Omental fat pad (tissue), 4 donors: ENCODE results near the gene HOXA13. TPM values are rescaled to one million over a fixed set of nuclear protein-coding genes. Genes with fewer than 3 reads are reported as not detected.

Experiments used
- ATAC-seq: fragments of 150-250 bp; one replicate; pipeline ENCODE4 v1.9.1; 2016; ENCODE audit warnings: mild to moderate bottlenecking, moderate library complexity; ENCODE audit not compliant: low FRiP score
- DNase-seq: peaks from one replicate; pipeline ENCODE4 v3.0.0-alpha.2; 2019; ENCODE audit warnings: low spot score
- CTCF ChIP-seq, 3 donors: fragments of 450-650 bp; IDR thresholded peaks; one replicate each; pipeline ENCODE4 v1.5.1; 2016 to 2017; ENCODE audit warnings: antibody characterized with exemption in 3 of 3, mild to moderate bottlenecking in 3 of 3, moderate library complexity in 2 of 3
- total RNA-seq, 4 donors: library from RNA; depleted of rRNA; stranded (reverse); fragments of >200 nt; gene quantifications; one replicate each; pipeline ENCODE4 v1.1.0, GENCODE V29; 2016

The HOXA13 gene
- total RNA-seq, 4 donors from 2014 or later = not detected

- DNase-seq (no peak), ATAC-seq (no peak)
Observed at GRCh38 chr7:27164367-27165088, 35.4 kb downstream of the HOXA13 start.

GRCh38 chr7:27164045-27164366, 35.9 kb downstream of the HOXA13 start:
- no peak for TF ChIP-seq CTCF (IDR thresholded peaks at IDR 0.05)

More at GRCh38 chr7:27164367-27165088, 35.4 kb downstream of the HOXA13 start:
- no peak for TF ChIP-seq CTCF (IDR thresholded peaks at IDR 0.05)

GRCh38 chr7:27163288-27164044, 36.4 kb downstream of the HOXA13 start:
- TF ChIP-seq CTCF (IDR thresholded peaks at IDR 0.05) = no peak
- ATAC-seq (no peak), DNase-seq (no peak)

More at GRCh38 chr7:27164045-27164366, 35.9 kb downstream of the HOXA13 start:
- DNase-seq = no peak
- no peak for ATAC-seq

GRCh38 chr7:27162561-27163287, 37.2 kb downstream of the HOXA13 start:
- ATAC-seq (no peak), DNase-seq (no peak)
- no peak for TF ChIP-seq CTCF (IDR thresholded peaks at IDR 0.05)

GRCh38 chr7:27161721-27162560, 38.0 kb downstream of the HOXA13 start:
- ATAC-seq (no peak), DNase-seq (peak; percentile 14)
- no peak for TF ChIP-seq CTCF (IDR thresholded peaks at IDR 0.05)

- no peak for TF ChIP-seq CTCF (IDR thresholded peaks at IDR 0.05)
- DNase-seq (no peak), ATAC-seq (no peak)
Observed at GRCh38 chr7:27161214-27161720, 38.6 kb downstream of the HOXA13 start.
